GM19397 (cell line): ENCODE data around the gene GRM8.

Source experiments
- ATAC-seq: cut with Tn5 transposase; IDR thresholded peaks from one replicate; pipeline ENCODE4 v1.9.1; 2021; ENCODE audit warnings: mild to moderate bottlenecking, moderate library complexity; ENCODE audit not compliant: unreplicated experiment

The GRM8 gene

GRCh38 chr7:126450269-126450671 lies 802.5 kb downstream of the GRM8 start:
- peak; percentile 94 for ATAC-seq

DNA sequence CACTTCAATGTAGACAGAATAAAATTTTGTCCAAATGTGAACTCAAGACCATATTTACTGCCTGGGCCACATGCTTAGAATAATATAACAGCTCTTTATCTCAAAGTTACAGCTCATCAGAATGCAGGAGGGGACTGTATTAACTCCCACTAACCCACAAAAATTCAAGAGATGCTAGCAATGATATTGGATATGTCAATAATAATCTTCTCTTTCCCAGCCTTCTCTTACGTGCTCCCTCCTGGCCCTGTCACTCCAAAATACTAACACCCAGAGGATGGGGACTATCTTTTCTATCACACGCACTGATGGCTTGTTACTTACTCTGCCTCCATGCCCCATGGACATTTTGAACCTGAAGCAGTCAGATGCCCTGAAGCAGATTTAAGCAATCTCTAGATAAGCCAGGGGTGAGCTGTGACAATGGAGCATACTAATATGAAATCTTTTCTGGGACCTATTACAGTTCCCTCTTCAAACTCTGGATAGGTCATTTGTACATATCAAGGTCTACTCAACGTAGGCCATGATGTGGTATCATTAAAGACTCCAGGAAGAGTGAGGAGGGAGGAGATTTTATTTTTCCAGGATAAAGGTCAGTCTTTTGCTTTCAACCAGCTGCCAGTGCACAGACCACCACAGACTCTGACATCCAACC lies 803.0 kb downstream of the GRM8 start:
- ATAC-seq, result peak; percentile 11

DNA sequence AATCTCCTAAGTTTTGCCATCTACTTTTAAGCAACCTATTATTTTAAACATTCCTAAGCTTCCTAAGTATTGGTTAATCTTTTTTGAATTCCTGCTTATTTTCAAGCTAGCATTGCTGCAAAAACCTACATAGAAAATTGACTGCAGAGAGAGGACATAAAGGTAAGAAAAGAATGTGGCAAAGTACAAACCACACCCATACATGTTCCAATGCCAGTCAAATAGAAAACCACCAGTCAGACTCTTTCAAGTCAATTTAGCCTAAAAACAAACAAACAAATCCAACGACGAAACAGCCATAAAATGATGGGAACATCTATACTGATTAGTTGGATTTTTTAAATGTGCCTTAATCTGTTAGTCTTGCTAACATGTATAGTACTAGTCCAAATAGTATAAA lies 804.8 kb downstream of the GRM8 start:
- no peak for ATAC-seq

GRCh38 chr7:126445991-126446390 lies 806.8 kb downstream of the GRM8 start:
- no peak for ATAC-seq

- ATAC-seq, result no peak
Observed at GRCh38 chr7:126443951-126444350, 808.8 kb downstream of the GRM8 start.

GRCh38 chr7:126442908-126443307 lies 809.8 kb downstream of the GRM8 start:
- no peak for ATAC-seq

GRCh38 chr7:126441745-126442144 lies 811.0 kb downstream of the GRM8 start:
- ATAC-seq, result no peak

DNA sequence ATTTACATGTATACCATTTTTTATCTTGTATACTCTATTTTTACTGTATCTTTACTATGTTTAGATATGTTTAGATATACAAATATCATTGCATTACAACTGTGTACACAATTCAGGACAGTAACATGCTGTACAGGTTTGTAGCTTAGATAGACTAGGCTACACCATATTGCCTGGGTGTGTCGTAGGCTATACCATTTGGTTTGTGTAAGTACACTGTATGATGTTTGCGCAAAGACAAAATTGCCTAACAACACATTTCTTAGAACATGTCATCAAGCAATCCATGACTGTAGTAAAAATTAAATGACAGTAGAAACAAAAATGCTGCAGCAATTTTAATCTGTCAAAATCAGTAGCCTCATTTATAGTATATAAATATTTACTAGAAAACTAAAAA lies 812.2 kb downstream of the GRM8 start:
- ATAC-seq, result no peak

DNA sequence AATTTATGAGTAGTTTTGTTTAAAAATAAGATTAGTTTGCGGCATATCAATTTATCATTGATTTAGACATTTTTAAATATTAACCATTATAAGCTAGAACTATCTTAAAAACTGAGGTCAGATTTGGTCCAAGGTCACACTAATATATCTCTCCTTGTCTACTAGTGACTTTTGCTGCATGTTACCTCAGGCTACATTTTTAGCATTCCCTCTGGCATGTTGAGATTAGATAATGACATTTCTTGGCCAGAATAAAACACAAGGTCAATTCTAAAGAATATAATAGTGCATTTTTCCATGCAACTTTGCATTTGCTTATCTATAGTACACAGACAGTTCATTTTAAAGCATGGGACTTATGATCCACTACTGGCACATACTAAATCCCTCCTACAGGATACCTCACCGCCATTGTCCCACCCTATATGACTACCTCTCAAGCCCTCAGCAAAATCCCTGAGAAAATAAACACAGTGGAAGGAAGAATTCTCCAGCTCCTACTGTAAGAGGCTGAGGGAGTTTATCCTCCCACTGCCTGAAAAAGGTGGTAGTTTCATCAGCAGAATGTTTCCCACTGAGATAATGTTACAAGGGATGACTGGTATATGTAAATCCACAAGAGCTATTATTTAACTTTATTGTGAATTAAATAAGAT lies 816.4 kb downstream of the GRM8 start:
- ATAC-seq, result no peak

DNA sequence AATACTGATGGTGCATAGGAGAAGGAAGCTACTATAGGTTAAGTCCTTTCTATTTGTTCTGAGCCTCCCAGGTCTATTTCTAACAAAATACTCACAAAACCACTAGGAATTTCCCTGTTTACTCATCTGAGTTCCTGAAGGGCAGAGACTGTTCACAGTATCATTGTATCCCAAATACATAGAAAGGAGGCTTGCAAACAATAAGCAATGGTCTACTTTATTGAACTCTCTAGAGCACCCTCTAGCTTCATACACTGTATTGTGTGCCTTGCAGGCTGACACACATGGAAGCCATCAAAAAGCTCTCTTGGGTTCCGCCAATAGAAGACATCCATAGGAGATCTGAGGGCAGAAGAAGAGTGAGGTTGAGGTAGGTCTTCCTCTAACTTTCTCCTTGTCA lies 826.1 kb downstream of the GRM8 start:
- no peak for ATAC-seq

- no peak for ATAC-seq
Observed at GRCh38 chr7:126424985-126425384, 827.8 kb downstream of the GRM8 start.

GRCh38 chr7:126419047-126419446 lies 833.7 kb downstream of the GRM8 start:
- ATAC-seq, result no peak

GRCh38 chr7:126411821-126412383 lies 840.8 kb downstream of the GRM8 start:
- no peak for ATAC-seq

DNA sequence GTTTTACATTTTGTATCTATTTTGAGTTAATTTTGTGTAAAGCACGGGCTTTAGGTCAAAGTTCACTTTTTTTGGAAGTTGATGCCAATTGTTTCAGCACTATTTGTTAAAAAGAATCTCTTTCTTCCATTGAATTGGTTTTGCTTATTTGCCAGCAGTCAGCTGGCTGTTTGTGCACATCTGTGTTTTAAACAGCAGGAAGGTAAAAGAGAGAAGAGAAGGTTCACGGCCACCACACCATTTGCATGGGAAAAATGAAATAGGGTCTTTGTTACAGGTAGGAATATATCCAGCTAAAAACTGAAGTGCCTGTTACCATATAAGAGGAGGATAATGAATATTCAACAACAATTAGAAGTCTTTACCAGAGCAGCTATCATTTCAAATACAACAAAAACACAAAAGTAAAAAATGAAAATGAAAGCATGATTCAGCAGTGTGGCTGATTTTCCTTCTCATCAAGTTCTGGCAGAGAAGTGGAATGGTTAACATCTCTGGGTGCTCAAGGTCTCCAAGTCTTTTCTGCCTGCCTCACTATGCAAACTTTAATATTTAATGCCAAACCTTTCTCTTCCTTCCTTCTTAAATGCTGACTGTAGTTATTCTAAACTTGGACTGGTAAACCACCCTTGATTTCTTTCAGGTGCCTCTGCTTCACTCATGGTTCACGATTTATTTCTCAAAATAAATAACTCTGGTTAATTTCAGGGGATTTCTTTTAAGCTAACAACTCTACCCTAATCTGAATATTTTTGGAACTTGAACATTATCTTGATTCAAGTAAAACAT lies 841.5 kb downstream of the GRM8 start:
- no peak for ATAC-seq

- ATAC-seq, result no peak
Observed at GRCh38 chr7:126403040-126403439, 849.7 kb downstream of the GRM8 start.

DNA sequence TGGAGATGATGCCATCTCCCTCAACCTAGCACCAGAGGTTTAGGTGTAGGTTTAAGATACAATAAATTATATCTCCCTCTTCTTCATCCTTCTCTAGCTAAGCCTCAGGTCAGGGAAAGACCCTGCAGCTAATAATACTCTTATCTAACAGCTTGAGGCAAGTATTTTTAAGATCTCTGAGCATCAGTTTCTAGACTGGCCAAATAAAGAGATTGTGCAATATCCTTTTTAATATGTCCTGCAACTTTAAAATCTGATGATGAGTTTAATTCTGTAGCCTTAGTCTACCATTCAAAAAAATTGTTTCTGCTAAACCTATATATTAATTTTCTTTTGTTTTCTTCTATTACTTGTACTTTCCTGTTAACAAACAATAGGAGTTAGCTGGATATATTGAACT lies 850.8 kb downstream of the GRM8 start:
- no peak for ATAC-seq

DNA sequence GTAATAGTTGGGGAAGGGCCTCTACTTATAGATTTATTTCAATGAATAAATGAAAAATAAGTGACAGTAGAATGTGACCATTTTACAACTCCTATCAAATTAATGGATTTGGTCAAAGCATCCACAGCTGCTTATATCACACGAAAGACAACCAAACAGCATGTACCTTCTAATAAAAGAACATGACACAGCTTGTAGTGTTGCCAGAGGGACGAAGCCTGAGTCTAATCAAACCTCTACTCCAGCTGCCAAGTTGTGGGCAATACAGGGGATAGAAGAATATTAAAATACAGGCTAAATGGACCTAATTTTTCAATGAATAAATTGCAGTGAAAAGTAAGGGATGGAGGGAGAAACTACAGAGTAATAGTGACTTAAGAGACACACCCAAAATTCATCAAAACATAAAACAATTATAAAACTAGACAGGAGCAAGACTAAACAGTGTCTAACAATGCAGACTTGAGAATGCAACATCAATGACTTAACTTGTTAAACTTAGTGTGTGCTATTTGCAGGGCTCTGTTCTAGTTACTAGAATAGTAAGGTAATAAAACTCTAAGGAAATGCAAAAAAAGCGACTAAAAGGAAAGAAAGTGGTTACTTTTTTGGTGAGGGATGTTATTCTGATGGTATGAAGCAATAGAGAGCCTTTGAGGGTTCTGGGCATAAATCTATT lies 853.8 kb downstream of the GRM8 start:
- no peak for ATAC-seq

GRCh38 chr7:126398285-126398684 lies 854.5 kb downstream of the GRM8 start:
- ATAC-seq, result no peak

GRCh38 chr7:126394406-126394805 lies 858.3 kb downstream of the GRM8 start:
- ATAC-seq, result no peak
